ENCODE measurements around the gene SCARF2. TPM values are rescaled to one million over a fixed set of nuclear protein-coding genes. Genes with fewer than 3 reads are reported as not detected.

The SCARF2 gene
- total RNA-seq, 5 donors from 2014 or later (not counting 1 experiment from before 2014, with no cell fraction given), result 1.6 to 3.1 (median 2.9) TPM

DNA sequence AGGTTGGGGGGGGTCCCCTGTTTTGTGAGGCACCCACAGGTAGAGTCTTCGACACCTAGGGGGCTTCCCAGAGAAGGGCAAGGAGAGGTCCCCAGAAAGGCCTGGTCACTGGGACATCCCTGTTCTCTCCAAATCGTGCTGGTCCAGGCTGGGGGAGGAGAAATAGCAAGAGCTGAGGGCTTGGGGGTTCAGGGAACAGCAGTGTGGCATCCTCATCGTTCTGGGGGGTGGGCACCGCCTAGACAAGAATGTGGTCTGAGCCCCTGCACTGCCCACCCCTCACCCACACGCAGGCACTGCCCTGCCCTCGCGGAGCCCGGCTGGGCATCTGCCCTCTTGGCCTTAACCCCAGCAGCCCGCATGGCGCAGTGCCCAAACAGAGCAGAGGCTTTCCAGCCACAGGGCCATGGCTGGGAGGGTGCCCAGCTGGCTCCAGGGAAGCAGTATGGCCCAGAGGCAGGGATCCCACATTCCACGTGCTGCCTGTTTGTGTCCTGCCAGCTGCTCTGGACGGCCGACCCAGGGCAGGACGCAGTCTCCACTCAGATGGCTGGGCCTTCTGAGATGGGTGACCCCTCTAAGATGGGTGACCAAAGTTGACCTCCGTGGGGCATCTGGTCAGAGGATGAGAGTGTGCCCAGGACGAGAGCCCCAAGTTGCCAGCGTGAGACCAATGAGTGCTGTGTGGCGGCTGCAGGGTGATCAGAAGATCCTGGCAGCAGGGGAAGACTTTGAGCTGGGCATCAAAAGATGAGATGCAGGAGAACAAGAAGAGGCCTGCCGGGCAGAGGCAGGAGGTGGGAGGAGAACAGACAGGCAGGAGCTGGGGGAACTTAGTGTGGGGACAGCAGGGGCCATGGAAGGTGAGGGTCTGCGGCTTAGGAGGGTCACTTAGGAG is 14.4 kb downstream of the SCARF2 start:
- H3K4me1 Mint-ChIP-seq, result peaks cover 6 to 17% (median 14%) of the 10 kb centered on the region in 3 donors
- 86% methylated on average over 16 of the region's 20 CpGs for WGBS (ENCODE audit: insufficient coverage)
- H3K27me3 Mint-ChIP-seq, result peaks cover 0 to 22% of the 10 kb centered on the region in 2 donors
- Histone ChIP-seq H3K4me3 (ENCODE audit: control insufficient read depth in 1 of 2, extremely low read depth in 1 of 2, low read length in 1 of 2) (no peak overlapping the region), H3K4me1 (ENCODE audit: control insufficient read depth in 1 of 2, extremely low read depth in 1 of 2, insufficient read depth in 2 of 2, low read length in 2 of 2) (peaks cover 10 to 22% of the 10 kb centered on the region in 2 experiments), H3K36me3 (ENCODE audit: control insufficient read depth in 2 of 2, extremely low read depth in 1 of 2, insufficient read depth in 1 of 2, low read length in 1 of 2) (no peaks in the 10 kb centered on the region), H3K27me3 (replicated peaks in 1 of 2; ENCODE audit: control insufficient read depth in 2 of 2, extremely low read depth in 1 of 2, insufficient read depth in 2 of 2, low read length in 1 of 2) (peaks cover 9 to 44% of the 10 kb centered on the region in 2 experiments), H3K27ac (ENCODE audit: low read length) (no peak overlapping the region), H3K9me3 (no peaks in the 10 kb centered on the region)
- no peaks in the 10 kb centered on the region for H3K9me3 Mint-ChIP-seq
- peak overlapping the region in 1 of 3 donors; percentile 38 for H3K4me3 Mint-ChIP-seq
- no peaks in the 10 kb centered on the region for H3K36me3 Mint-ChIP-seq
- no peak overlapping the region for H3K27ac Mint-ChIP-seq
- DNase-seq (no peak), ATAC-seq (replicated peaks in 1 of 4) (no peak)
- CTCF ChIA-PET, result no interaction called here
- POLR2A ChIA-PET, result no interaction called here

DNA sequence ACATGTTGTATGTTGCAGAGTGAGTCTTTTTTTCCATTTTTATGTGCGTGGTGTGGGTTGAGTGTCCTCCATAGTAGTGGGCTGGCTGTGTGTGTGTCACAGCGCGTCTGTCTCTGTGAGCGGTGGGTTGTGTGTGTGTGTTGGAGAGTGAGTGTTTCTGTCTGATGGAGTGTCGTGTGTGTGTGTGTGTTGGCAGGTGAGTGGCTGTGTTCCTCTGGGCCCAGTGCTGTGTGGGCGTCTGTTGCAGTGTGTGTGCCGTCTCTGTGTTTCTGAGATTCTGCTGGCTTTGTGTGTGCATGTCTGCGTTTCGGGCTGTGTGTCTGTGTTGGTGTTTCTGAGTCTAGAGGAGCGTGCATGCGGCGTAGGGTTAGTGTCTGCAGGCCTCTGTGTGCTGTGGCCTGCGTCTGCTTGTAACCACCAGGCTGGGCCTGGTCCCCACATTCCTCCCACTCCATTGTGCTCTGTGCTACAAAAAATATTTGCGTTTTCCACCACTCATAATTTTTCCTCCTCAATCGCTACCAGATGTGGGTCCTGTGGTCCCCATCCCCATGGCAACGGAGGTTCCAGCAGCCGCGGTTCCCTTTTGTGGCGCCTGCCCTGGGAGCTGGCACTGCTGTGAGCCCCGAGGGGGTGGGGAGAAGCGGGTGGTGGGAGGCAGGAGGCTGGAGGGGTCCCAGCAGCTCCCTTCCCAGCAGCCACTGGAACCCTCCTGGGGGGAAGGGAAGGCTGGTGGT is 15.2 kb downstream of the SCARF2 start:
- ChIA-PET POLR2A (no interaction called here), CTCF (no interaction called here)
- Histone ChIP-seq H3K27ac (ENCODE audit: low read length) (no peak overlapping the region), H3K36me3 (ENCODE audit: control insufficient read depth in 2 of 2, extremely low read depth in 1 of 2, insufficient read depth in 1 of 2, low read length in 1 of 2) (no peaks in the 10 kb centered on the region), H3K9me3 (no peaks in the 10 kb centered on the region), H3K4me3 (ENCODE audit: control insufficient read depth in 1 of 2, extremely low read depth in 1 of 2, low read length in 1 of 2) (no peak overlapping the region), H3K27me3 (replicated peaks in 1 of 2; ENCODE audit: control insufficient read depth in 2 of 2, extremely low read depth in 1 of 2, insufficient read depth in 2 of 2, low read length in 1 of 2) (peaks cover 5 to 42% of the 10 kb centered on the region in 2 experiments), H3K4me1 (ENCODE audit: control insufficient read depth in 1 of 2, extremely low read depth in 1 of 2, insufficient read depth in 2 of 2, low read length in 2 of 2) (peaks cover 10 to 27% of the 10 kb centered on the region in 2 experiments)
- H3K4me3 Mint-ChIP-seq, result no peak overlapping the region
- 54% methylated on average over 8 of the region's 21 CpGs for WGBS (ENCODE audit: insufficient coverage)
- no peaks in the 10 kb centered on the region for H3K36me3 Mint-ChIP-seq
- no peaks in the 10 kb centered on the region for H3K9me3 Mint-ChIP-seq
- ATAC-seq (replicated peaks in 1 of 4), result no peak
- DNase-seq, result no peak
- H3K4me1 Mint-ChIP-seq, result peaks cover 7 to 16% (median 12%) of the 10 kb centered on the region in 3 donors
- H3K27me3 Mint-ChIP-seq, result peaks cover 0 to 20% of the 10 kb centered on the region in 2 donors
- H3K27ac Mint-ChIP-seq, result no peak overlapping the region

DNA sequence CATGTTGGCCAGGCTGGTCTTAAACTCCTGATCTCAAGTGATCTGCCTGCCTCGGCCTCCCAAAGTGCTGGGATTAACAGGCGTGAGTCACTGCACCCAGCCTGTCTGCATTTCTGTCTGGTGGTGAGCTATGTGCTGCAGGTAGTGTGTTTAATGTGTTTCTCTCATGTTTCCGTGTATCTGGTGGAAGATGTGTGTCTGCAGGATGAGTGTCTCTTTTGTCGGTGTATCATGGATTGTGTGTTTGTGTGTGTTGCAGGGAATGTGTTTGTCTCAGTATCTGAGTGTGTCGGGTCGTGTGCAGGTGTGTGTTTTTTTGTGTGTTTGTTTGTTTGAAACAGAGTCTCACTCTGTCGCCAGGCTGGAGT is 16.1 kb downstream of the SCARF2 start:
- H3K9me3 Mint-ChIP-seq, result no peaks in the 10 kb centered on the region
- no peak for ATAC-seq (replicated peaks in 1 of 4)
- POLR2A ChIA-PET, result no interaction called here
- CTCF ChIA-PET, result no interaction called here
- Histone ChIP-seq H3K4me3 (ENCODE audit: control insufficient read depth in 1 of 2, extremely low read depth in 1 of 2, low read length in 1 of 2) (no peak overlapping the region), H3K36me3 (ENCODE audit: control insufficient read depth in 2 of 2, extremely low read depth in 1 of 2, insufficient read depth in 1 of 2, low read length in 1 of 2) (no peaks in the 10 kb centered on the region), H3K4me1 (ENCODE audit: control insufficient read depth in 1 of 2, extremely low read depth in 1 of 2, insufficient read depth in 2 of 2, low read length in 2 of 2) (peaks cover 10 to 27% of the 10 kb centered on the region in 2 experiments), H3K27me3 (replicated peaks in 1 of 2; ENCODE audit: control insufficient read depth in 2 of 2, extremely low read depth in 1 of 2, insufficient read depth in 2 of 2, low read length in 1 of 2) (peaks cover 2 to 36% of the 10 kb centered on the region in 2 experiments), H3K27ac (ENCODE audit: low read length) (no peak overlapping the region), H3K9me3 (no peaks in the 10 kb centered on the region)
- H3K36me3 Mint-ChIP-seq, result no peaks in the 10 kb centered on the region
- H3K27ac Mint-ChIP-seq, result no peak overlapping the region
- no peak for DNase-seq
- peaks cover 6 to 11% (median 6%) of the 10 kb centered on the region in 3 donors for H3K4me1 Mint-ChIP-seq
- H3K27me3 Mint-ChIP-seq, result peaks cover 0 to 12% of the 10 kb centered on the region in 2 donors
- WGBS (ENCODE audit: insufficient coverage), result 100% methylated on average over 3 of the region's 7 CpGs
- H3K4me3 Mint-ChIP-seq, result no peak overlapping the region

DNA sequence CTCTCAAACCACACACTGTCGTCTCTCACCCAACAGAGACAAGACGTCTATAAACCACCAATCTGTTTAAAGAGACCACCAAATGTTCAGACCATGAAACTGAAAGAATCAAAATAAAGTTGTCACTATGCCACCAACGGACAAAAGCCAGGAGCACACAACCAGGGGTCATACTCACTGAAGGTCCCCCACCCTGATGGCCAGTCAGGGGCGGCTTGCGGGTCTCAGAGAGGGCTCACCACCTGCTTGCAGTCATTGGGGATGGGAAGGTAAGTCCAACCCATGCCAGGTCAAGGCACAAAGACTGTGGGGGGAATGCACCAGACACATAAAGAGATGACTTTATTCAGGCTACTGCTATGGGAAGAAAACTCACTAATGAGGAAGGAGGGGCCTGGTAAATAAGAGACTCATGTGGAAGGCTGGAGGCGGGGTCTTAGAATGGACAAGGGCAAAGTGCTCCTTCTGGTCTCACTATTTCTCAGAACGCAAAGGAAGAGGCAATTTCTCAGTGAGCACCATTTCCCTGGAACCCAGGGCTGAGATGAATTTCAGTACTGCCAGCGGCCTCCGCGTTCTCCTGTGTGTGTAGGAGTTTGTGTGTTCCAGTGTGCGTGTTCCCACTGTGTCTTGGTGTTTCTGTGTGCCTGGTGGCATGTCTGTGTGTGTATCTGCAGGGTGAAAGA is 17.3 kb downstream of the SCARF2 start:
- no peaks in the 10 kb centered on the region for H3K36me3 Mint-ChIP-seq
- peaks cover 0 to 9% of the 10 kb centered on the region in 2 donors for H3K27me3 Mint-ChIP-seq
- Histone ChIP-seq H3K36me3 (ENCODE audit: control insufficient read depth in 2 of 2, extremely low read depth in 1 of 2, insufficient read depth in 1 of 2, low read length in 1 of 2) (no peaks in the 10 kb centered on the region), H3K4me1 (ENCODE audit: control insufficient read depth in 1 of 2, extremely low read depth in 1 of 2, insufficient read depth in 2 of 2, low read length in 2 of 2) (peaks cover 7 to 18% of the 10 kb centered on the region in 2 experiments), H3K27ac (ENCODE audit: low read length) (no peak overlapping the region), H3K9me3 (no peaks in the 10 kb centered on the region), H3K4me3 (ENCODE audit: control insufficient read depth in 1 of 2, extremely low read depth in 1 of 2, low read length in 1 of 2) (no peak overlapping the region), H3K27me3 (replicated peaks in 1 of 2; ENCODE audit: control insufficient read depth in 2 of 2, extremely low read depth in 1 of 2, insufficient read depth in 2 of 2, low read length in 1 of 2) (peaks cover 0 to 30% of the 10 kb centered on the region in 2 experiments)
- DNase-seq (no peak), ATAC-seq (replicated peaks in 1 of 4) (no peak)
- no peak overlapping the region for H3K27ac Mint-ChIP-seq
- 89% methylated on average over 11 of the region's 11 CpGs for WGBS (ENCODE audit: insufficient coverage)
- H3K4me3 Mint-ChIP-seq, result no peak overlapping the region
- no peaks in the 10 kb centered on the region for H3K9me3 Mint-ChIP-seq
- ChIA-PET POLR2A (no interaction called here), CTCF (interaction anchor here in 1 of 2 donors (1.9 kb wide), 1 partner anchor 11 kb away, joined by 9 read pairs; no protein-coding TSS in a partner anchor)
- peaks cover 6 to 8% (median 6%) of the 10 kb centered on the region in 3 donors for H3K4me1 Mint-ChIP-seq

DNA sequence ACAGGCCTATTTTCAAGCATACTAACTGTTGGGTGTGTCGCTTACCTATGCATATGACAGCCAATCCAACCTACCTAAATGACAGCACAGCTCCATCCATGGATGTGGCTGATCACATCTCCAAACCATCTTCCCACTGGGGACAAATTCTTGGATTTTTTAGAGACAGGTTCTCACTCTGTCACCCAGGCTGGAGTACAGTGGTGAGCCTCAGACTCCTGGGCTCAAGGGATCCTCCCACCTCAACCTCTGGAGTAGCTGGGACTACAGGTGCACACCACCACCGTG is 18.0 kb downstream of the SCARF2 start:
- Histone ChIP-seq H3K27me3 (replicated peaks in 1 of 2; ENCODE audit: control insufficient read depth in 2 of 2, extremely low read depth in 1 of 2, insufficient read depth in 2 of 2, low read length in 1 of 2) (peaks cover 0 to 25% of the 10 kb centered on the region in 2 experiments), H3K27ac (ENCODE audit: low read length) (no peak overlapping the region), H3K9me3 (no peaks in the 10 kb centered on the region), H3K4me1 (ENCODE audit: control insufficient read depth in 1 of 2, extremely low read depth in 1 of 2, insufficient read depth in 2 of 2, low read length in 2 of 2) (peaks cover 7 to 14% of the 10 kb centered on the region in 2 experiments), H3K4me3 (ENCODE audit: control insufficient read depth in 1 of 2, extremely low read depth in 1 of 2, low read length in 1 of 2) (no peak overlapping the region), H3K36me3 (ENCODE audit: control insufficient read depth in 2 of 2, extremely low read depth in 1 of 2, insufficient read depth in 1 of 2, low read length in 1 of 2) (no peaks in the 10 kb centered on the region)
- Mint-ChIP-seq H3K36me3 (no peaks in the 10 kb centered on the region), H3K4me1 (peaks cover 6% of the 10 kb centered on the region in 3 donors), H3K9me3 (no peaks in the 10 kb centered on the region), H3K4me3 (no peak overlapping the region), H3K27ac (no peak overlapping the region), H3K27me3 (peaks cover 0 to 8% of the 10 kb centered on the region in 2 donors)
- 90% methylated on average over 1 of the region's 2 CpGs for WGBS (ENCODE audit: insufficient coverage)
- no peak for ATAC-seq (replicated peaks in 1 of 4)
- ChIA-PET CTCF (interaction anchor here (0.6 to 1.9 kb wide), 5 partner anchors 9 to 184 kb away, joined by 3 to 9 read pairs (median 5); no protein-coding TSS in a partner anchor), POLR2A (no interaction called here)
- DNase-seq, result no peak

DNA sequence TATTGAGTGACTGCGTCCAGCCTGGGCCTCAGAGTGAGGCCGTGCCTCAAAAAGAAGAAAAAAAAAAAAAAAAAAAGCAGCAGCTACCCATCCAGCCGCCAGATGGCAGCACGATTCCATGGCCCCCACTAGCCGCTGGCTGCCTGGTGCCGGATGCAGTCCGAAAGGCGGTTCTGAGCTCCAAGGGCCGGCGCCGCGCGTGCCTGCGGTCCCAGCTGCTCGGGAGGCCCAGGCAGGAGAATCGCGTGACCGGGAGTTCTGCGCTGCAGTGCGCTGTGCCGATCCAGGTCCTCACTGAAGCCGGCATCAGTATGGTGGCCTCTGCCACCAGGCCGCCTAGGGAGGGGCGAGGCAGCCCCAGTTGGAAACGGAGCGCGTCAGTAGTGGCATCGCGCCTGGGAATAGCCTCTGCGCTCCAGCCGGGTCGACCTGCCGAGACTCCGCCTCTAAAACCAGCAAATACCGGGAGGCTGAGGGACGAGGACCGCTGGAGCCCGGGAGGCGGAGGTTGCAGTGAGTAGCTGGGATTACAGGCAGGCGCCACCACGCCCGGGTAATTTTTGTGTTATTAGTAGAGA is 19.3 kb downstream of the SCARF2 start:
- WGBS (ENCODE audit: insufficient coverage), result 11% methylated on average over 34 of the region's 42 CpGs
- H3K36me3 ChIP-seq (ENCODE audit: control insufficient read depth in 2 of 2, extremely low read depth in 1 of 2, insufficient read depth in 1 of 2, low read length in 1 of 2), result no peaks in the 10 kb centered on the region
- peak; percentile 62 to 80 (median 74) for ATAC-seq (replicated peaks in 1 of 4)

More for the DNA sequence above, 19.3 kb downstream of the SCARF2 start:
- Mint-ChIP-seq H3K4me3 (peak overlapping the region; percentile 28 to 39 (median 38)), H3K27ac (no peak overlapping the region), H3K36me3 (no peaks in the 10 kb centered on the region), H3K27me3 (peaks cover 0 to 1% of the 10 kb centered on the region in 2 donors), H3K4me1 (peaks cover under 1 to 6% (median 4%) of the 10 kb centered on the region in 3 donors), H3K9me3 (no peaks in the 10 kb centered on the region)
- peaks cover 0 to 12% of the 10 kb centered on the region in 2 experiments for H3K27me3 ChIP-seq (replicated peaks in 1 of 2; ENCODE audit: control insufficient read depth in 2 of 2, extremely low read depth in 1 of 2, insufficient read depth in 2 of 2, low read length in 1 of 2)
- ChIA-PET CTCF (interaction anchor here (0.5 to 1.9 kb wide), 20 partner anchors 9 to 1155 kb away, joined by 3 to 10 read pairs (median 4); no protein-coding TSS in a partner anchor), POLR2A (no interaction called here)
- peaks cover 2 to 14% of the 10 kb centered on the region in 2 experiments for H3K4me1 ChIP-seq (ENCODE audit: control insufficient read depth in 1 of 2, extremely low read depth in 1 of 2, insufficient read depth in 2 of 2, low read length in 2 of 2)
- H3K27ac ChIP-seq (ENCODE audit: low read length), result no peak overlapping the region
- DNase-seq, result peak; percentile 22 to 89 (median 63)
- peak overlapping the region in 1 of 2 donors; percentile 32 for H3K4me3 ChIP-seq (ENCODE audit: control insufficient read depth in 1 of 2, extremely low read depth in 1 of 2, low read length in 1 of 2)
- no peaks in the 10 kb centered on the region for H3K9me3 ChIP-seq
